ENCODE results near the gene IQCF6. TPM values are rescaled to one million over a fixed set of nuclear protein-coding genes. Genes with fewer than 3 reads are reported as not detected.
"Not testable (repeated sequence)": the region's sequence is repeated elsewhere in the genome, so short reads cannot be mapped to it uniquely, and the experiment has no call there.

The IQCF6 gene
- total RNA-seq, 1 donor: not detected

GRCh38 chr3:51751287-51751686 lies 27.8 kb downstream of the IQCF6 start:
- no peaks in the 10 kb centered on the region for H3K79me2 ChIP-seq (ENCODE audit: insufficient read depth, low read length)
- no peaks in the 10 kb centered on the region for H3K9me3 ChIP-seq (ENCODE audit: low read depth, low read length)
- DNase-seq (ENCODE audit: insufficient read length, low spot score, missing footprints): no peak
- no peak overlapping the region for H3K4me2 ChIP-seq (ENCODE audit: insufficient read depth, low read length)
- H3K27me3 ChIP-seq (ENCODE audit: insufficient read depth, low read length): no peaks in the 10 kb centered on the region
- no peaks in the 10 kb centered on the region for H3K36me3 ChIP-seq (ENCODE audit: insufficient read depth, low read length)
- no peaks in the 10 kb centered on the region for H4K20me1 ChIP-seq (ENCODE audit: insufficient read depth, low read length)
- TF ChIP-seq CTCF (IDR thresholded peaks at IDR 0.05; ENCODE audit: extremely low read depth, low read depth, low read length): no peak
- no peak overlapping the region for H2AFZ ChIP-seq (ENCODE audit: low read length)
- H3K4me1 ChIP-seq (ENCODE audit: insufficient read depth, low read length): no peaks in the 10 kb centered on the region
- H3K27ac ChIP-seq (ENCODE audit: low read depth, low read length): no peak overlapping the region
- no peak overlapping the region for H3K4me3 ChIP-seq (ENCODE audit: insufficient read depth, low read length)

GRCh38 chr3:51750878-51751277 lies 28.2 kb downstream of the IQCF6 start:
- no peak overlapping the region for H3K27ac ChIP-seq (ENCODE audit: low read depth, low read length)
- no peak for DNase-seq (ENCODE audit: insufficient read length, low spot score, missing footprints)
- H3K4me1 ChIP-seq (ENCODE audit: insufficient read depth, low read length): no peaks in the 10 kb centered on the region
- no peaks in the 10 kb centered on the region for H3K27me3 ChIP-seq (ENCODE audit: insufficient read depth, low read length)
- H3K79me2 ChIP-seq (ENCODE audit: insufficient read depth, low read length): no peaks in the 10 kb centered on the region
- H3K4me3 ChIP-seq (ENCODE audit: insufficient read depth, low read length): no peak overlapping the region
- H3K9me3 ChIP-seq (ENCODE audit: low read depth, low read length): no peaks in the 10 kb centered on the region
- H3K4me2 ChIP-seq (ENCODE audit: insufficient read depth, low read length): no peak overlapping the region
- no peaks in the 10 kb centered on the region for H3K36me3 ChIP-seq (ENCODE audit: insufficient read depth, low read length)
- no peak overlapping the region for H2AFZ ChIP-seq (ENCODE audit: low read length)
- no peaks in the 10 kb centered on the region for H4K20me1 ChIP-seq (ENCODE audit: insufficient read depth, low read length)
- no peak for TF ChIP-seq CTCF (IDR thresholded peaks at IDR 0.05; ENCODE audit: extremely low read depth, low read depth, low read length)

GRCh38 chr3:51748327-51748726 lies 30.7 kb downstream of the IQCF6 start:
- Histone ChIP-seq H3K79me2 (ENCODE audit: insufficient read depth, low read length) (no peaks in the 10 kb centered on the region), H3K9me3 (ENCODE audit: low read depth, low read length) (no peaks in the 10 kb centered on the region), H4K20me1 (ENCODE audit: insufficient read depth, low read length) (no peaks in the 10 kb centered on the region), H3K4me2 (ENCODE audit: insufficient read depth, low read length) (no peak overlapping the region), H3K4me3 (ENCODE audit: insufficient read depth, low read length) (no peak overlapping the region), H3K27ac (ENCODE audit: low read depth, low read length) (no peak overlapping the region), H3K36me3 (ENCODE audit: insufficient read depth, low read length) (no peaks in the 10 kb centered on the region), H3K27me3 (ENCODE audit: insufficient read depth, low read length) (no peaks in the 10 kb centered on the region), H3K4me1 (ENCODE audit: insufficient read depth, low read length) (no peaks in the 10 kb centered on the region), H2AFZ (ENCODE audit: low read length) (no peak overlapping the region)
- TF ChIP-seq CTCF (IDR thresholded peaks at IDR 0.05; ENCODE audit: extremely low read depth, low read depth, low read length): no peak
- DNase-seq (ENCODE audit: insufficient read length, low spot score, missing footprints): no peak

DNA sequence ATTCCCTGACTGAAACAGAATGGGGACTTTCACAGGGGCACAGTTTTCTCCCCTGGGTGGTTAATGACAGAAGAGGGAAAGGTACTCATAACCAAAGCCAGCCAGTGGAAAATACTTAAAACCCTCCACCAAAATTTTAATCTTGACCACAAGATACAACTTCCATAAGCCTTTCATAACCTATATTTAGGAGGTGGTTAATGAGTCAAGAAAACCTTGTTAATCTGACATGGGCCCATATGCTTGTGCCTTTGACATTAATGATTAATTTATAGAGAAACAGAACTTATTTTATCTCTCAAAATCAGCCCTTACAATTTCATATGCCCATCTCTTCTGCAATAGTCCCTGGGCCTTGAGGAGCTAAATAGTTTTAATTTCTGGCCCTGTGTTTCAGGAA lies 31.2 kb downstream of the IQCF6 start:
- no peak for TF ChIP-seq CTCF (IDR thresholded peaks at IDR 0.05; ENCODE audit: extremely low read depth, low read depth, low read length)
- Histone ChIP-seq H3K4me2 (ENCODE audit: insufficient read depth, low read length) (no peak overlapping the region), H3K4me1 (ENCODE audit: insufficient read depth, low read length) (no peaks in the 10 kb centered on the region), H3K27ac (ENCODE audit: low read depth, low read length) (no peak overlapping the region), H3K27me3 (ENCODE audit: insufficient read depth, low read length) (no peaks in the 10 kb centered on the region), H3K79me2 (ENCODE audit: insufficient read depth, low read length) (no peaks in the 10 kb centered on the region), H2AFZ (ENCODE audit: low read length) (no peak overlapping the region), H3K9me3 (ENCODE audit: low read depth, low read length) (no peaks in the 10 kb centered on the region), H3K36me3 (ENCODE audit: insufficient read depth, low read length) (no peaks in the 10 kb centered on the region), H4K20me1 (ENCODE audit: insufficient read depth, low read length) (no peaks in the 10 kb centered on the region), H3K4me3 (ENCODE audit: insufficient read depth, low read length) (no peak overlapping the region)
- no peak for DNase-seq (ENCODE audit: insufficient read length, low spot score, missing footprints)

DNA sequence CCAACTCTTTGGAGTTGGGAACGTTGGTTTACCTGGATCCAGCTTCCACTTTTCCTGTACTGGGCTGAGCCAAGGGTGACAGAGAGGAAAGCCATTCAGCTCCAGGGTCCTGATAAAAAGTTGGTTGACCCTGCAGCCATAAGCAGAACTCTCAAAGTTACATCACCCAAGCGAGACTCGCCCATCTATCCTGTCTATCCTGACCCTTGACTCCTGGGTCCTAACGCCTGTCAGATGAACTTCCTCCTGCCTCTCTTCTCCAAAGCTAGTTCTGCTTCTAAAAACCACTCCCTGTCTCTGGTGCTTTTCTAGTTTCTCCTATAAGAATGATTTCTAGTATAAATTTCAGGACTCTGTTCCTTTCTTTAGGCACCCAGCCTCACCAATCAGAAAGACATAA lies 36.1 kb downstream of the IQCF6 start:
- H3K27me3 ChIP-seq (ENCODE audit: insufficient read depth, low read length): peaks cover 12% of the 10 kb centered on the region
- not testable (repeated sequence) for H3K27ac ChIP-seq (ENCODE audit: low read depth, low read length); DNase-seq (ENCODE audit: insufficient read length, low spot score, missing footprints); H3K4me2 ChIP-seq (ENCODE audit: insufficient read depth, low read length); H3K36me3 ChIP-seq (ENCODE audit: insufficient read depth, low read length); H3K4me3 ChIP-seq (ENCODE audit: insufficient read depth, low read length); H4K20me1 ChIP-seq (ENCODE audit: insufficient read depth, low read length); H2AFZ ChIP-seq (ENCODE audit: low read length); H3K9me3 ChIP-seq (ENCODE audit: low read depth, low read length); H3K79me2 ChIP-seq (ENCODE audit: insufficient read depth, low read length); H3K4me1 ChIP-seq (ENCODE audit: insufficient read depth, low read length)

- not testable (repeated sequence) for DNase-seq (ENCODE audit: insufficient read length, low spot score, missing footprints); H3K9me3 ChIP-seq (ENCODE audit: low read depth, low read length); H3K4me3 ChIP-seq (ENCODE audit: insufficient read depth, low read length); H3K4me2 ChIP-seq (ENCODE audit: insufficient read depth, low read length); H3K36me3 ChIP-seq (ENCODE audit: insufficient read depth, low read length); H3K27ac ChIP-seq (ENCODE audit: low read depth, low read length); H4K20me1 ChIP-seq (ENCODE audit: insufficient read depth, low read length); H2AFZ ChIP-seq (ENCODE audit: low read length); H3K79me2 ChIP-seq (ENCODE audit: insufficient read depth, low read length); H3K4me1 ChIP-seq (ENCODE audit: insufficient read depth, low read length)
- H3K27me3 ChIP-seq (ENCODE audit: insufficient read depth, low read length): peaks cover 12% of the 10 kb centered on the region
These were observed 36.7 kb downstream of the IQCF6 start for GRCh38 chr3:51742320-51742719.
